Stimulated activated CD4-positive, alpha-beta T cell treated with anti-CD3 and anti-CD28 coated beads, TNF-alpha, amount 100 ng/mL, for 1 hour (primary cell): ENCODE data around the gene MACIR.
"Not testable (repeated sequence)": the region's sequence is repeated elsewhere in the genome, so short reads cannot be mapped to it uniquely, and the experiment has no call there.

Source experiments
- DNase-seq, 3 donors: peaks; one replicate each; pipeline ENCODE4 v3.0.0-alpha.2; 2020; ENCODE audit warnings: low read depth in 3 of 3, low spot score in 1 of 3

MACIR gene, protein sequence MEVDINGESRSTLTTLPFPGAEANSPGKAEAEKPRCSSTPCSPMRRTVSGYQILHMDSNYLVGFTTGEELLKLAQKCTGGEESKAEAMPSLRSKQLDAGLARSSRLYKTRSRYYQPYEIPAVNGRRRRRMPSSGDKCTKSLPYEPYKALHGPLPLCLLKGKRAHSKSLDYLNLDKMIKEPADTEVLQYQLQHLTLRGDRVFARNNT

DNA sequence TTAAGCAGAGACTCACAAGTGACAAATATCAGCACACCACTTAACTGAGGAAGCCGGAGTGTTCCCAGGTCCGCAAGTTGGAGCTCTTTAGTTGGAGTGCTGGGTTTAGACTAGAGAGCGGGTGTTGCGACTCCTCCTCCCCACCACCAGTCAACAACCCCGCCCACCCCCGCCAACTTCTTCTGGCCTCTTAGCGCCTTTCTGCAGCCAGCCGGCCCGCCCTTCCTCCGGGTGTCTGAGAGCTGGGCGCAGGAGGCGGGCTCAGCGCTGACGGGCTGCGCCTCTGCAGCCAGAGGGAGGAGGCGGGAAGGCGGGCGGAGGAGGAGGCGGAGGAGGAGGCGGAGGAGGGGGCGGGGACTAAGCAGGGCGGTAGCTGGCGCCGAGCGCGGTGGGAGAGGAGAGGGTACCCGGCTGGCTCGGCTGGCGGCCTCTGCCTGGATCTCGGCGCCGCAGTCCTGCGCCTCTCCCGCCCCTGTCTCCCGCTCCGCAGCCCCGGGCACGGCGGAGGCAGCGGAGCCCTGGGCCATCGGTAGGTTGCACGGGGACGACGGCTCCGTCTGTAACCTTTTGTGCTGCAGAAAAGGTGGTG, at the start of gene MACIR:
MACIR (plus strand) TSS at position 396 of the 589 bp plus-strand sequence. CDS start 17,157 bp downstream, outside the sequence.
- peak; percentile 79 to 88 (median 82) for DNase-seq

DNA sequence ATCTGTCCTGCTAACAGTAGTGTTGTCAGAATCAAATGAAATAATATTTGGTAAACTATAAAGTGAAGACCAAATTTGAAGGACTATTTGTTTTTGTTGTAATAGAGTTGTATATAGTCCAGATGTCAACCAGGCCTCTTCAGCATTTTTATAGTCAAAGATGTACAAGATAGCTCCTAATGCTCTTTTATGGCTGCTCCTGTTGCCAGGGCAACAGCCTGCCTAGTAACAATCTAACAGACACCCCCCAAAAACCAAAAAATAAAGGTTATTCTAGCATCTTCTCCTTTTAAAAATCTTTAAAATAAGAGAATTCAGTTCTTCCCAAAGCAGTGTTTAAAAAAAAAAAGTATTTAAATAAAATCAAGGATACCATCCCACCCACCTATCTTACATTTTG, 49.5 kb upstream of the MACIR start:
- DNase-seq: no peak

DNA sequence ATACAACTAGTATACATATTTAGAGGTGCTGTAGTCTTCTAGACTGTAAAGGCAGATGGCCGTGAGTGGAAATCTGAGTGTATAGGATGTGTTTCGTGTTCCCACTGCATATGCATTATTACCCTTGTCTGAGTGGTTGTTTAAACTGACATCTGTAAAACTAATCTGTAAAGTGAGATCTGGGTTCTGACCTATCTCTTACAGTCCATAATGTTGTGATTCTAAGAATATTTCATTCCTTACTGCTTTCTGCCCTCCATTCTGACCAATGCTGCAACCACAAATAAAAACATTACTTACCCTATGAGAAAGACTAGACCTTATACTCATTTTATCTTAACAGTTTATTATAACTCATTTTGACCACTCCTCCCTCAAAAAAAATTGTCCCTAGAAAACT, 47.6 kb upstream of the MACIR start:
- DNase-seq: no peak

DNA sequence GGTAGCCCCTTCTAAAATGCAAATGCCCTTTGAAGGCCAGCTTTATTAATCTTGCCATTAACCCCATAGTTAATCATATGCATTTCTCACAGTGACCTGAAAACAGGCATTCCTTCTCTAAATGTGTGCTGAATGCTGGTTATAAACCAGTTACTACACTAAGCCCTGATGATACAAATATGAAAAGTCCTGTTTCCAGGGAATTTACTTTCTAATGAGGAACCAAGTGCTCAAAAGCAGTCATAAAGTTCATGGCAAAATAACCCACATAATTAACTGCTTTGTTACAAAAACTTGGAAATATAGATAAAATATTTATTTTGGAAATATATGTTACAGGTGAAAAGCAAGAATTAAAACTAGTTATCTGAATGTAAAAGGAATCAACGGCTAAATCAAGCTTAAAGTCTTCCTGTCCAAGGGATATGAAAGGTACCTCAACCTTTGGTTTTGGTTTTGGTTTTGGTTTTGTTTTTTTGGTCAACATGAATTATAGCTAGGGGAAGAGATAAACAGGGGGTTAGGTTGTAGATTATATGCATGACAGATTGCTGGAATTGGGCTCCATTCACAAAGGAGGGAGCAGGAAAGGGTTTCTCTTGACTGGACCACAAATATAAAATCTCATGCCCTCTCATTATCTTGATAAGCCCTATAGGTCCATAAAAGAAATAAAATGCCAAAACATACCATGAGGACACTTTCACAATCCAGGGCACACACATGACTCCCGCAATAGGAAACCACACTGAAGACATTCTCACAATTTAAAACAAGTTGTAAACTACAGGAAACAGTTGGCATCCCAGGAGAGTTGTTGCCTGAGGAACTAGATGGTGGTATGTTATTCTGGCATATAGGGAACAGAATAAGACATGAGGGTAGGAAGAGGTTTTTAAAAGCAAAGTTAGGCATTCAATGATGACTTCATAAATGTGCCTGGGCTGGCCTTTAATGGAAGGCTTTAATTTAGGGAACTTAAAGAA, 46.7 kb upstream of the MACIR start:
- no peak for DNase-seq

DNA sequence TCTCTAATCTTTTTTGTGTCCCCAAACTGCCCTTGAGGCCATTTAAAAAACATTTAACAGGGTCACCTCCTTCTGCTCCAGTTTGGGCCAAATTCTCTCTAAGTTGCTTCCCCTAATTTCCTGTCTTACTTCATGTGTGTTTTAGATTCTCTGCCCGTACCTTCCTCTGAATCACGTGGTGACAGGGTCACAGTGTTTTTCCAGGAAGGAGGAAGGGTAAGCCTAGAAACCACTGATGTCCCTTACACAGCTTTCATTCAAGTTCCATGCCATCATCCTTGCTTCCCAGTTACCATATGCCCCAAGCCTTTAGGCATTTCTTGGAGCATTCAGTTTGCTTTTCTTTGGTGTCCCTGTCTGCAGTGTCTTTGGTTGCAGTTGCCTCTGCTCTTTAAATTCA, 42.4 kb upstream of the MACIR start:
- DNase-seq: no peak

DNA sequence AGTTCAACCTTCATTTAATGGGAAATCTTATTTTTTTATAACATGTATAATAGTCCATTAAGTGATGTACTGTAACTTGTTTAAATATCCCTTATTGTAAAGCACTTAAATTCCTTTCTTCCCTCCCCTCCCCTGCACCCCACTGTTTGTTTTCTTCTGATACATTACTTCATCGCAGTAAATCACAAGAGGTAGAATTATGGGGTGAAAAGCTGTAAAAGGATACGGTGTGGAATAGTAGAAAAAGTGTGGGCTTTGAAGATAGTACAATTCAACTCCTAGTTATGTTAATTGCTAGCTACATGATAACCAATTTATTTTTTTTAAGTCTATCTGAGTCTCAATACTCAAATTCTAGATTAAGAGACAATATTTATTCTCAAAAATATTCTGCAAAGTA, 41.9 kb upstream of the MACIR start:
- DNase-seq: no peak

DNA sequence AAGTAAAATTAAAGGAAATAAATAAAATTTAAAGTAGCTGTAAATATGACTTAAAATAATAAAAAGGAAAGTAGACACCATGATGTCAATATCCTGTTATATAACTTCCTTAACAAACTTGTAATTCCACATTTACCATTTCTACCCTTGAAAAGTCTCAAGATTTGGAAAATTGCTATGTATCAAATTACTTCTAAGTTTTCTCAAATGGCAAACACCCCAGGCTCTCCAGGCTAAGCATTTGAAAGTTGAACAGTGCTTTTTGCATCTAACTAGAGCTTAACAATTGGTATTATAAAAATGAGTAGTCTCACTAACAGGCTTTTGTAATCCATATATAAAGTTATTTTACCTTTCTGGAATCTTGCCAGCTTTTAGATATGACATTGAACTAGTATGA, 41.5 kb upstream of the MACIR start:
- no peak for DNase-seq

DNA sequence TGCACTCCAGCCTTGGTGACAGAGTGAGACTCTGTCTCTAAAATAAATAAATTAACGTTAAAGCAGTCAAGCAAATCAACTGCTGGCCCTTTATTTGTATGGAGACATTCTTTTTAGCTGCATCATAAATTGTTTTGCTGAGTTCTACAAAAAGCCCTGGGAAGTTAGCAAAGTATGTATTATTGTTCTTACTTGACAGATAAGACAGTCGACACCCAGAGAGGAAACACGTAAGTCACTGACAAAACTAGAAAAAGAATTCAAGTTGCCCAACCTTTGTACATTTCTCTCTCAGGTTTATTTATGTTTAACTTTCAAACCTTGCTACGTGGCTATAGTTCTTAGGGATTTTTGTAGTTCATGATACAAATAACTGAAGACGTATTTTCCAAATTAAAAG, 40.4 kb upstream of the MACIR start:
- DNase-seq: no peak

DNA sequence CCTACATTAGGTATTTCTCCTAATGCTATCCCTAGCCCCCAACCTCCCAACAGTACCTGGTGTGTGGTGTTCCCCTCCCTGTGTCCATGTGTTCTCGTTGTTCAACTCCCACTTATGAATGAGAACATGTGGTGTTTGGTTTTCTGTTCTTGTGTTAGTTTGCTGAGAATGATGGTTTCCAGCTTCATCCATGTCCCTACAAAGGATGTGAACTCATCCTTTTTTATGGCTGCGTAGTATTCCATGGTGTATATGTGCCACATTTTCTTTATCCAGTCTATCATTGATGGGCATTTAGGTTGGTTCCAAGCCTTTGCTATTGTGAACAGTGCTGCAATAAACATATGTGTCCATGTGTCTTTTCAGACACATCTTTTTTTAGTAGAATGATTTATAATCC, 39.5 kb upstream of the MACIR start:
- DNase-seq: not testable (repeated sequence)

DNA sequence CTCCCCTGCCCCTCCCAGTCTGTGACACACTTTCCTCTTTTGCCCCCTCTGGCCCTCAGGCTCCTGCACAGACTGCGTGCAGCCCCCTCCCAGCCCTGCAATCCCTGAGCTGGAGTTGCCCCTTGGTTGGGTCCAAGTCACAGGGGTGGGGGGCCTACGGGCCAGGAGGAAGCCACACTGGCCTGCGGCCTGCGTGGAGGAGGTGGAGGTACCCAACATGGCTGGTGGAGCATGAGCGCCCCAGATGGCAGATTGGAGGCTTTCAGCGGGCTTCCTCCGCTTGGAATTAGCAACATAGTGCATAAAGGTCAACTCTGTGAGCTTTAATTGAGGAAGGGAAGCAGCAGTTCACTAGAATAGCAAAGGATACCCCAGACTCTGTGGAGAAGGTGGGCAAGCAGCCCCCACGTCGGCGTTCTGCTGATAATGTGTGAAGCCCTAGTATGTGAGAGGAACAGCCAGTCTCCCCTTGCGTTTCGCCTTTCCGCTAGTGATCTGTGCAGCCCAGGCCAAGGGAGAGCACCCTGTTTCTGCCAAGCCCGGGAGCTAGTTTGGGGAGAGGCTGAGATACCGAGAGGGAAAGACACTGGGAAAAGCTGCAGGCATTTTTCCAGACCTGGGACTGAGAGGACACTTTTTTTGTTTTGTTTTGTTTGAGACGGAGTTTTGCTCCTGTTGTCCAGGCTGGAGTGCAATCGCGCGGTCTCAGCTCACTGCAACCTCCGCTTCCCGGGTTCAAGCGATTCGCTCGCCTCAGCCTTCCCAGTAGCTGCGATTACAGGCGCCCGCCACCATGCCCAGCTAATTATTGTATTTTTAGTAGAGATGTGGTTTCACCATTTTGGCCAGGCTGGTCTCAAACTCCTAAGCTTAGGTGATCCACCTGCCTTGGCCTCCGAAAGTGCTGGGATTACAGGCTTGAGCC, 35.3 kb upstream of the MACIR start:
- no peak for DNase-seq

DNA sequence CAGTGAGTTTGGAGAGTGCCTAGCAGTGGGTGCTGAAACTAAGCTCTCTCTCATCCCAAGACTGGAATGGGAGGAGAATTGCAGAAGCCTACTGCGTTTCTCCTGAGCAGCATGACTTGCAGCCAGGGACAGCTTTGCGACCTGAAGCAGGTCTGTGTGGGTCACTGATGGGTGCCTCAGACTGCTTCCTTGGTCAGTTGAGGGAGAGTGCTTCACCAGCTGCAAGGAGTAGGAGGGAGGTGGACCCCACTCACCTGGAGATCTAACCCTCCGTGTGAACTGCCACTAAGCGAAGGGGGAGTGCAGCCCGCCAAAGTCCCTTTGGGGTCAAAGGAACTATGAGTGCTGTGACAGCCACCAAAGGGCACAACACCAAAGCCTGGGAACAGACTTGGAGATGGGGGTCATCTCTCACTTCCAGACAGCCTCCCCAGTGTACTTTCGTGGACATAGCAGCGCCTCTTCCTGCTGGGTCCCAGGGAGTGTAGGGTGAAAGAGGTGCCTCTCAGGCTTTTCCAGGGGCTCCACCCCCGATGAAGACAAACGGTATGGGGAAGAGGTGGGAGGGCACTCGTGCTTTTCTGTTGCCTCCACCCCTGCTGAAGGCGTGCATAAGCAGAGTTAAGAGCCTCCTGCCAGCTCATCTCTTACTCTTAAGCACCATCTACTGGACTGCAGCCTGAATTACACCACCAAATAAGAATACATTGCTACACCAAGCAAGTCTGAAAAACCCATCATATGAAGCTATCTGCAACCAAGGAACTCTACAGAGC, 34.3 kb upstream of the MACIR start:
- DNase-seq: peak in 1 of 3 donors; percentile 5

DNA sequence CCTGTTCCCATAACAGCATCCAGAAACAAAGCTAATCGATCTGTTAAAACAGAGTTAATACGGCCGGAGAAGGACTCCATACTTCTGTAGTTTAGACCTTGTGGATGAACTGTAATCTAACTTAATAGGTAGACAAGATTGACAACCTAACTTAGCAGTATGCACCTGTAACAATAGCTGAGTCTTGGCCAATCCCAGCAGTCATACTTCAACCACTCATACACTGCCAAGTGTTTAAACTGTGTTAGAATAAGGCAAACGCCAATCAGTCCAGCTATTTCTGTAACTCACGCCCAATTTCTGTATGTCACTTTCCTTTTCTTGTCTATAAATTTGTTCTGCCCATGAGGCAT, 33.7 kb upstream of the MACIR start:
- DNase-seq: no peak

DNA sequence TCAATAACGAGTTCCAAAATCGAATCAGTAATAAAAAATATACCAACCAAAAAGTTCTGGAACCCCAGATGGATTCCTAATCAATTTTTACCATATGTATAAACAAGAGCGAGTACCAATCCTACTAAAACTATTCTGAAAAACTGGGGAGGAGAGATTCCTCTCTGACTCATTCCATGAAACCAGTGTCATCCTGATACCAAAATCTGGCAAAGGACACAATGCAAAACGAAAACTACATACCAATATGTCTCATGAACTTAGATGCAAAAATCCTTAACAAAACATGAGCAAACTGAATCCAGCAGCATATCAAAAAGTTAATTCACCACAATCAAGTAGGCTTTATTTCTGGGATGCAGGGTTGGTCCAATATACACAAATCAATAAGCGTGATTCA, 30.5 kb upstream of the MACIR start:
- DNase-seq: no peak

DNA sequence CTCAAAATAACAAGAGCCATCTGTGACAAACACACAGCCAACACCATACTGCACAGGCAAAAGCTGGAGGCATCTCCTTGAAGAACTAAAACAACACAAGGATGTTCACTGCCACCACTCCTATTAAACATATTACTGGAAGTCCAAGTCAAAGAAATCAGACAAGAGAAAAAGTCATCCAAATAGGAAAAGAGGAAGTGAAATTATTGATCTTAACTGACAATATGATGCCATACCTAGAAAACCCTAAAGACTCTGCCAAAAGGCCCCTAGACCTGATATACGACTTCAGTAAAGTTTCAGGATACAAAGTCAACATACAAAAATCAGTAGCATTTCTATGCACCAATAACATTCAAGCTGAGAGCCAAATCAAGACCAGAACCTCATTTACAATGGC, 30.0 kb upstream of the MACIR start:
- no peak for DNase-seq

DNA sequence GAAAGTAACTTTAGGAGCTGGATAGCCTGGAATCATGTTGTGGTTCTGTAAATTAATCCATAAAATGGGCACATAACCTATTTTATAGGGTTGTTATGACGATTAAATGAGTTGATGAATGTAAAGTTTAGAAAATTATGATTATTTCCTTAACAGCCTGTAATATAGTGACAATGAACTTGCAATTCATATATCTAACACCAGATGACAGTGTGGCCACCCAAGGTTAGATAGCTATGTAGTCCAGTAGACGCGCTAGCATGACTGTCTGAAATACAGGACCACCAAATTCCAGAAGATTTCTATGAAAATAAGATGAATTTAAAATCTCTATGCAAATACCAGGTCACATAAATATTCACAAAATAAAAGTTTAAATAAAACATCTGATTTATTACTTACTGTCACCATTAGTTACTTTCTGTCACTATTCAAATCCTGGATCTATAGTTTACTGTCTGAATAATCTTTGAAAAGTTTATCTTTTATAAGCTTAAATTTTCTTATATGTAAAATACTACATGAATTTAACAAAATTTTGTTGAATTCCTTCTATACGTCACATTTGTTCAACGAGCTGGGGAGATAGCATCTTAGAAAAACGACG, 26.1 kb upstream of the MACIR start:
- DNase-seq: no peak

DNA sequence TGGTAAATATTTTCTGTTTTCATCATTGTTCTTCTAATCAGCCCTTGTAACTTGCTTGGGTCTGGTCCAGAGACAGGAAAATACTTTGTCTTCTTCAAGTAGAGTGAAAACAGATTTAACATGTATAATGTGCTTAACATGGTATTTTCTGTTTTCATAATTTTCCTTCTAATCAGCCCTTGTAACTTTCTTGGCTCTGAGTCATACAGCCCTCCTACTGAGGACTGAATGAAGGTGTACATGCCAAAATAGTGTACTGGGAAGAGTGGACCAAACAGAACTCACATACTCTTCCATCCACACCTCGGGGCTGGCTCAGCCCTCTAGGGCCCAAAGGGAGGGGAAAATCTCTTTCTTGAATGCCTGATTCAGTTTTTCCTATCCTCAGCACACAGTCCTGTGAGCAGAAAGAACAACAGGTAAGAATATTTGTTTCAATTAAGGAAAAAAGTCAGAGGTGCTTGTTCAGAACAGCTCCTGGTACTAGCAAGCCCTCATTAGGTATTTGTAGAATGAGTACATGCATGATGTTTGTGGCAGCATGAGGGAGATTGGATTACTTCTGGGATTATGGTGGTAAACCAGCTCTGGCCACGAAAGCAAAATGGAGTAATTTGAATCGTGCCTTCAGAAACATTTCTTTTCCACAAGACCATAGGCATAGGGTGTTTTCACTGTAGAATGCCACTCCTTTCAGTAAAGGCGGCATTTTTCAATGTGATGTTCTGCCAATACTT, 24.2 kb upstream of the MACIR start:
- DNase-seq: no peak

DNA sequence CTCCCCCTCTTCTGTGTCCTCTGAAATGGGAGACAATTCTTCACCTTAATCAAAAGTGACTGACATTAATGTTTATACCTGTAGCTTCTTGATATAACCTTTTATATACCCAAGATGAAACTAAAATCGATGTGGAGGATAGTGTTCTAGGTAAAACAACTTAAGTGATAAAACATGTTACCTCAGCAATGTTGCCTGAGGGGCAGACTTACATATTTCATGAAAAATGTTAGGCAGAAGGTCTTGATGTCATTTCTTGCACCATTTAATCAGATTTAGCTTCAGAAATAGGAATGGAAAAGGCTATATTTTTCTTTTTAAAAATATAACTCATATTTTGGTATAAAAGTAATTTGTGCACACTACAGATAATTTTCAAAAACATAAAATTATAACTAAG, 22.7 kb upstream of the MACIR start:
- DNase-seq: no peak

DNA sequence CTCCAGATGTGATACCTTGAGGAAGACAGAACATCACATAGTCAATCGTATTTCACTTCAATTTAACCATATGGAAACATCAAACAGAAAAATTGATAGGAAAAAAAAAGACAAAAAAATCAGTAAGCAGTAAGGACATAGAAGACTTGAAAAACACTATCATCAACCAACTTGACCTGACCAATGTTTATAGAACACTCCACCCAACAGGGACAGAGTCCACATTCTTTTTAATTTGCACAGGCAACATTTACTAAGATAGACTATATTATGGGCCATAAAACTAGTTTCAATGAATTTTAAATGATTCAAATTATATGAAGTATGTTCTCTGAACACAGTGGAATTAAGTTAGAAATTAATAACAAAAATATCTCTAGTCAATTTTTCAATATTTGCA, 20.8 kb upstream of the MACIR start:
- no peak for DNase-seq

DNA sequence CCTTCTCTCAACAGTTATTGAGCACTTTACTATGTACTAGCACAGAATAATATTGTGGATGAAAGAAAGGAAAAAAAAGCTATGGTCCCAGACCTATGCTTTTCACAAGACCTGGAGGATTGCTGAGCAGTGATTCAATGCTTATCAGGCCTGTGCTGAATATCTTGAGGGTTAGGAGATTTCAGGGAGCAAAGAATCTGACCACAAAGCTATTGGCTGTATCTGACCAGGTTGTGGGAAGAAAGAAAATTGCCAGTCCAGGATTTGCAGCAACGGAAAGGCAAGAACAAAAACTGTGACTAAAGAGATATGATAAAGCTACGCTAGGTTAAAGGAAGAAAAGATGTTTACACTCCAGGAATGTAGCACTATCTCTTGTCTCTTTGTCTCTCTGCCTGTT, 14.9 kb upstream of the MACIR start:
- no peak for DNase-seq
